GM20000 (cell line): Measurements from ENCODE around the gene PARD3.

ENCODE experiments used
- DNase-seq: peaks from one replicate; pipeline ENCODE4 v3.0.0; 2012; ENCODE audit warnings: low spot score
- TF ChIP-seq, protein P1 (sequence below): IDR thresholded peaks from 2 replicates; pipeline ENCODE4 v1.5.1; 2012; ENCODE audit warnings: mild to moderate bottlenecking, control low read depth; ENCODE audit errors: extremely low read depth, missing control alignments

Gene PARD3

DNA sequence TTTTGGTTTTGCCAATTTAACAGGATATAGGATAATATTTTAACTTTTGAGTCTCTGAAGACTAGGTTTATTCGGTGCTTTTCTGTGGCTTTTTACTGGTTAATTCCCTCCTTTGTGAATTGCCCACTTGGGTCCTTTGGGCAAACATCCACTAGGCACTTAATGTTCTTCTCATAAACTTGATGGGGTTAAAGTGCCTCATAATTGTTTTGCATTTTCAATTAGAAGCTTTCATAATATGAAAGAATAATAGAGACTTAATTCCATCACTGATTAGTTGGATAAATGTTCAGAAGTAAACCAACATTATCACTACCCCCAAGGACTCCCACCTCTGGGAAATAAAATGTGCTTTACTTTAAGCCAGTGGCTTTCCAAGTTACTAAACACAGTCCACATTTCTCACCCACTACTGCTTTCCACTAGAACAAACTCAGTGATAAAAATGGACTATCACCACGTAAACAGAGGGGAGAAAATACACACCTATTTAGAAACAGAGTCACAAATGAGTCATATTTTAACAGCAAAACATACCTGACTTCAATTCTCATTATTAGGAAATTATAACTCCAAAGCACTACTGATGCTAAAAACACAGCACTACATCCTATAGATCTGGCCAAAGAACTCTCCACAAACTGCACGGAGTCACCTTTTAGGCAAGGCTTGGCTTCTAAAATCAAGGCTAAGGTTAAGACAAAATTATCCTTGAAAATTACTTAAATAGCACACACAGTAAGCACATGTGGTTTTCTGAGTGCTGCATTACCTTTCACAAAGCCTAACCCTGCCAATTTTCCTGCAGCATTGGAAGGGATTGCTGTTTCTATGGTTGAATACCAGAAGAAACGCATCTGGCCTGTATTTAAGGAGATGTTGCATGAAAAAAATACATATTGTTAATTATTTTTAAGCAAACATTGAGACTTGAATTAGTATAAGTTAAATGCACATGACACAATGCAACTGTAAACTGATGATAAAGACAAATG is 41.2 kb downstream of the PARD3 start:
- TF ChIP-seq, protein P1, sequence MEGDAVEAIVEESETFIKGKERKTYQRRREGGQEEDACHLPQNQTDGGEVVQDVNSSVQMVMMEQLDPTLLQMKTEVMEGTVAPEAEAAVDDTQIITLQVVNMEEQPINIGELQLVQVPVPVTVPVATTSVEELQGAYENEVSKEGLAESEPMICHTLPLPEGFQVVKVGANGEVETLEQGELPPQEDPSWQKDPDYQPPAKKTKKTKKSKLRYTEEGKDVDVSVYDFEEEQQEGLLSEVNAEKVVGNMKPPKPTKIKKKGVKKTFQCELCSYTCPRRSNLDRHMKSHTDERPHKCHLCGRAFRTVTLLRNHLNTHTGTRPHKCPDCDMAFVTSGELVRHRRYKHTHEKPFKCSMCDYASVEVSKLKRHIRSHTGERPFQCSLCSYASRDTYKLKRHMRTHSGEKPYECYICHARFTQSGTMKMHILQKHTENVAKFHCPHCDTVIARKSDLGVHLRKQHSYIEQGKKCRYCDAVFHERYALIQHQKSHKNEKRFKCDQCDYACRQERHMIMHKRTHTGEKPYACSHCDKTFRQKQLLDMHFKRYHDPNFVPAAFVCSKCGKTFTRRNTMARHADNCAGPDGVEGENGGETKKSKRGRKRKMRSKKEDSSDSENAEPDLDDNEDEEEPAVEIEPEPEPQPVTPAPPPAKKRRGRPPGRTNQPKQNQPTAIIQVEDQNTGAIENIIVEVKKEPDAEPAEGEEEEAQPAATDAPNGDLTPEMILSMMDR: no peak
- no peak for DNase-seq

DNA sequence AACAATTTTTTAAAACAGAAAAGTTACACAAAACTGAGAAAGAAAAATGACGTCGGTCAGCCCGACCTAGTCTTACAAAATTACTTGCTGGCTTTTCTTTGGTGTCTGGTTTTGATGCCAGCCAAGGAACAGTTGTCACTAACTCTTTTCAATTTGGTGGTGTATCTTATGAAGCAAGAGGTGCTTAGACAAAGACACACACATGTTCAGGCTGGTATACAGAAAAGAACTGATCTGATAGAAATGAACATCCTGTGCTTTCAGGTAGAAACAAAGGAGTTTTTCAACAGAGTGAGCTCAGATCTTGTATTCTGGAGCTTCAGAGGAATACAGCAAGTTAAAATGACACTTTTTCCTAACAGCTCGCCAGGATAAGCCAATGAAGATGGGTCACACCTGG is 43.6 kb downstream of the PARD3 start:
- no peak for DNase-seq
- TF ChIP-seq, protein P1: no peak

DNA sequence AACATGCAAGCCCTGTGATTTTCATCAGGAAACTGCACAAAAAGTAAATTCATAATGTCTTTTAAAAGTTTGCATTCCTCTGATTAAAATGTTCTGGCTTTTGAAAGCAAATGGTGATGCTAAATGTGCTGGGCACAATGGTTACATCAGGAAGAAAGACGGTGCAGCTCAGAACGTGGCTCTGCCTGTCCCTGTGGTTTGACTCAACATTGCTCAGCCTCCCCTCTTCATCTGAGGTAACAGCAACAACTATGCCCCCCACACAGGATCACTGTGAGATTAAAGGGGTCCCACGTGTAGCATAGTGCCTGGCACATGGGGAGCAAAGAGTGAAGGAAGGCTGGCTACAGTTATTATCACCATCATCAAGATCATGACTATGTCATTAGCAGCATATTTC is 44.0 kb downstream of the PARD3 start:
- no peak for DNase-seq

DNA sequence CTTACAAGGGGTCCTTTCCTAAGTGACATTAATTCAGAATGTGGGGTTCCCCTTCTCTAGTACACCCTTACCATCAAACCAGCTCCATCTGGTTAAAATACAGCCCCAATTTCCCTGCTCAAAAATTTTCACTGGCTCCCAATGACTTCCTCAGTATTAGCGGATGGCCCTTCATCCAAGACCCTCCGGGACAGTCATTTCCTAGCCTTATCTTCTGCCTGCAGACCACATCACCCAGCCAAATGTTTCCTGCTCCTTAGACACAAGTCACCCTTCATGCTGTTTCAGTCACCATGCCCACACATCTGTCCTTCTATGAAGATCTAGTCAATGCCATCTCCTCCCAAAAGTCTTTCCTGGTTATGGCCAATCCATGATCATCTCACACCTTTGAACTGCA is 45.2 kb downstream of the PARD3 start:
- DNase-seq: no peak
- TF ChIP-seq, protein P1: no peak

More for the DNA sequence above, 44.0 kb downstream of the PARD3 start:
- TF ChIP-seq, protein P1: no peak

DNA sequence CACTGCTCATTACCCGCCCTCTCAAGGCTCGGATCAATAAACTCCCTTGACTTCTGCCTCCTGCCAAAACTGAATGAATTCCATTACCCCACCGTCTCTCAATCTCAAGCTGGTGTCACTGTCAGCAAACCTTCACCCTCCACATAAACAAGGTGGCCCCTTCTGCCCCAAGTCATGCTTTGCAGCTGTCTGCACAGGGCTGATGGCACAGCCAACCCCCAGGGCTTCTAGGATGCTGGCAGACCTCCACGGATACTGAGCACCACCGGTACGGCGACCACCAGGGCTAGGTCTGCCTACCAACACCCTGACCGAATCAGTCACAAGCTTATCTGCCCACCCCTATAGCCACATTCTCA is 46.1 kb downstream of the PARD3 start:
- TF ChIP-seq, protein P1: no peak
- no peak for DNase-seq

DNA sequence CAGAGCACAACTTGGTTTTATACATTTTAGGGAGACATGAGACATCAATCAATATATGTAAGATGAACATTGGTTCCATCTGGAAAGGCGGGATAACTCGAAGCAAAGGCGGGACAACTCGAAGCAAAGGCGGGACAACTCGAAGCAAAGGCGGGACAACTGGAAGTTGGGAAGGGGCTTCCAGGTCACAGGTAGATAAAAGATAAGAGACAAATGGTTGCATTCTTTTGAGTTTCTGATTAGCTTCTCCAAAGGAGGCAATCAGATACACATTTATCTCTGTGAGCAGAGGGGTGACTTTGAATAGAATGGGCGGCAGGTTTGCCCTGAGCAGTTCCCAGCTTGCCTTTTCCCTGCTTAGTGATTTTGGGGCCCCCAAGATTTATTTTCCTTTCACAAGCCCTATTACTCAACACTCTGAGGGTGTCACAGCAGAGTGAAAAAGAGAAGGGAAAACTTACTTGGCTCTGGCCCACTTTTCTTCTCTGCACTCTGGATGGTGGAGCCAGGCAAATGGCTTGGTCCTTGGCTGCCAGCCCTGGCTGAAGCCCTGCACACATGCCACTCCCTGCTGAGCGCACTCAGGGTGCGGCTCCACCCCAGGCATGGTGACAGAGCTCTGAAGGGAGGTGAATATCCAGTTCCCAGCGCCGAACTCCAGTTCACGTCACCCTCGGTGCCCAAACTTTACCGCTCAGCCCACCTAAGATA is 46.7 kb downstream of the PARD3 start:
- TF ChIP-seq, protein P1: no peak

DNA sequence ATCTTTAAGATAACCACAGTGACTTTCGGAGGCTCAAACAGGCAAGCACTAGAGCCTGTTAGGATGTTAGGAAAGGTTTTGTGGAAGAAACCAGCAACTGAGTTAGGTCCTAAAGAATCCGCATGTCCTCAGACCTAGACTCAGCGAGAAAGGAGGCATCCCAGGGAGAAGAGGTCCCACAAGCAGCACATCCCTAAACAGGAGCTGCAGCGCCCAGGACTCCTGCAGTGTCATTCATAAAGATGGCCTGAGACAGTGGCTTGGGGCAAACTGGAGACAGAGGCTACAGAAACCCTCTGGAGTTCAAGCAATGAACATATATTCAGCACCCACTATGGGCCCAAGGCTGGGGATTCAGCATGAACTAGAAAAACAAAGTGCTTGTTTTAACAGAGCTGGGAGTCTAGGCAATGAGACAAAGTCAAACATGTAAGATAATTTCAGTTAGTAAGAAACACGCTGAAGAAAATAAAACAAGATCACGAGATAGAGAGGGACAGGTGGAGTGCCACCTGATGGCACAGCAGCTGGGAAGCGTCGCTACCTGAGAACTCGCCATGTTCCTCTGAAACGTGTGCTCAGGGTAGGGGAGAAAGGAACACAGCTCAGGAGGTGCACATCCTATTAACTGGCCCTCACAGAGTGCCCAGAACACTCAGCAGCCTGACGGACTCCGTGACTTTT is 48.1 kb downstream of the PARD3 start:
- TF ChIP-seq, protein P1: no peak
- DNase-seq: no peak

More for the DNA sequence above, 46.7 kb downstream of the PARD3 start:
- DNase-seq: no peak
